IMR-90 (cell line): ENCODE results near the gene SETD3.

Experiments used
- CEBPB ChIP-seq: IDR thresholded peaks from 2 replicates; pipeline ENCODE4 v1.6.1; 2012; ENCODE audit warnings: low read depth, low read length, improper control_type of control experiment
- CTCF ChIP-seq: conservative IDR thresholded peaks from 2 replicates; pipeline ENCODE4 v1.5.1; 2012; ENCODE audit warnings: mild to moderate bottlenecking, low read depth, low read length, improper control_type of control experiment

GRCh38 chr14:99445931-99446330 is 34.7 kb downstream of the SETD3 start:
- no peak for TF ChIP-seq CTCF
- TF ChIP-seq CEBPB, result no peak
